ENCODE data around the gene CD226.

DNA sequence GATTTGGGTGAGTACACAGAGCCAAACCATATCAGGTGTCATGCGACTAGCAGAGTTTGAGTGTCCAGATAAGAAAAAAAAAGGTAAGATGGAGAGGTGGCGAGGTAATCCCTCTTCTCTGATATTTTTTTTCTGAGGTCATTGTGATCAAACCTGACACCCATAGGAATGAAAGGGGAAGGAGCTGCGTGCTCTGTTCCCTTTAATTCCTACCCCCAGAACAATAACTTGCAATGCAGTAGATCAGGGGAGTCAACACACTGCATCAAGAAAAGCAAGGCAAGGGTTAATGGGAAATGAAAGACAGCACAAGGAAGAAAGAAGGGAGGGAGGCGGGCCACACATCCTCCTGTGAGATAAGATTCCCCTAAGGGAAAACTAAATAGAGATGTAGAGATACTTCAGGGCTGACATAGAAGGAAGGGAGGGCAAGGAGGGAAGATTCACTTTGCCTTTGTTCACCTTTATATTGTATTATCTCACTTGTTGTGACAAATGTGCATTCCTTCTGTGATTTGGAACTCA lies 132.8 kb downstream of the CD226 start:
- TF ChIP-seq, protein P1, sequence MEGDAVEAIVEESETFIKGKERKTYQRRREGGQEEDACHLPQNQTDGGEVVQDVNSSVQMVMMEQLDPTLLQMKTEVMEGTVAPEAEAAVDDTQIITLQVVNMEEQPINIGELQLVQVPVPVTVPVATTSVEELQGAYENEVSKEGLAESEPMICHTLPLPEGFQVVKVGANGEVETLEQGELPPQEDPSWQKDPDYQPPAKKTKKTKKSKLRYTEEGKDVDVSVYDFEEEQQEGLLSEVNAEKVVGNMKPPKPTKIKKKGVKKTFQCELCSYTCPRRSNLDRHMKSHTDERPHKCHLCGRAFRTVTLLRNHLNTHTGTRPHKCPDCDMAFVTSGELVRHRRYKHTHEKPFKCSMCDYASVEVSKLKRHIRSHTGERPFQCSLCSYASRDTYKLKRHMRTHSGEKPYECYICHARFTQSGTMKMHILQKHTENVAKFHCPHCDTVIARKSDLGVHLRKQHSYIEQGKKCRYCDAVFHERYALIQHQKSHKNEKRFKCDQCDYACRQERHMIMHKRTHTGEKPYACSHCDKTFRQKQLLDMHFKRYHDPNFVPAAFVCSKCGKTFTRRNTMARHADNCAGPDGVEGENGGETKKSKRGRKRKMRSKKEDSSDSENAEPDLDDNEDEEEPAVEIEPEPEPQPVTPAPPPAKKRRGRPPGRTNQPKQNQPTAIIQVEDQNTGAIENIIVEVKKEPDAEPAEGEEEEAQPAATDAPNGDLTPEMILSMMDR (IDR thresholded peaks at IDR 0.05; ENCODE audit: borderline replicate concordance, extremely low read depth, low read length, poor library complexity, severe bottlenecking), result no peak
- no peak for TF ChIP-seq EZH2 (IDR thresholded peaks at IDR 0.05; ENCODE audit: borderline replicate concordance, low read depth, low read length, severe bottlenecking)
